HG03442 (cell line): ENCODE data around the gene ADGRB2.

Source experiments
- ATAC-seq: cut with Tn5 transposase; IDR thresholded peaks from one replicate; pipeline ENCODE4 v1.9.1; 2021; ENCODE audit warnings: mild to moderate bottlenecking, moderate library complexity; ENCODE audit not compliant: unreplicated experiment

ADGRB2 gene

GRCh38 chr1:31782421-31783410, 18.6 kb upstream of the ADGRB2 start:
- ATAC-seq: no peak

DNA sequence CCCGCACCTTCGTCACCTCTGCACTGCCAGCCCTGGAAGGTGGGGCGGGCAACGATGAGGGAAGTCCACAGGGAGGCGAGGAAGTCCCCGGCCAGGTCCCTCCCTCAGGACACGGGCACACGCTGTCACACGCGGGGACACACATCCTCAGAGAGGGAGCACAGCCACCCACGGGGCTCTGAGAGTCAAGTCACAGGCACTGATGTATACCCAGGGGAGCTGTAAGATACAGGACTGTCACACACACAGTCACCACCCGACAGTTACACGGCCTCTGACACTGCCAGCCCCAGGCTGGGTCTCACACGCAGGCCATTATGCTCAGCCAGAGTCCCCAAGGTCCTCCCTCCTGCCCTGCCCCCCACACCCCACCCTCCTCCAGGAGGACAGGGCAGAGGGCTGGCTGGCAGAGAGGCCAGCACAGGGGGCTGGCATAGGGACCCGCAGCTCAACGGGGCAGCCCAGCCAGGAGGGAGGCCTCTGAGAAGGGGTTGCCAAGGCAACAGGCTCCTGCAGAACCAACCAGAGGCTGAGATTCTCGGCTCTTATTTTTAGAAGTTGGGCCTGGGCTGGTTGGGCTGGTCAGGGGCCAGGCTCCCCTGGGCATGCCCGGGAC, 17.7 kb upstream of the ADGRB2 start:
- ATAC-seq: no peak

DNA sequence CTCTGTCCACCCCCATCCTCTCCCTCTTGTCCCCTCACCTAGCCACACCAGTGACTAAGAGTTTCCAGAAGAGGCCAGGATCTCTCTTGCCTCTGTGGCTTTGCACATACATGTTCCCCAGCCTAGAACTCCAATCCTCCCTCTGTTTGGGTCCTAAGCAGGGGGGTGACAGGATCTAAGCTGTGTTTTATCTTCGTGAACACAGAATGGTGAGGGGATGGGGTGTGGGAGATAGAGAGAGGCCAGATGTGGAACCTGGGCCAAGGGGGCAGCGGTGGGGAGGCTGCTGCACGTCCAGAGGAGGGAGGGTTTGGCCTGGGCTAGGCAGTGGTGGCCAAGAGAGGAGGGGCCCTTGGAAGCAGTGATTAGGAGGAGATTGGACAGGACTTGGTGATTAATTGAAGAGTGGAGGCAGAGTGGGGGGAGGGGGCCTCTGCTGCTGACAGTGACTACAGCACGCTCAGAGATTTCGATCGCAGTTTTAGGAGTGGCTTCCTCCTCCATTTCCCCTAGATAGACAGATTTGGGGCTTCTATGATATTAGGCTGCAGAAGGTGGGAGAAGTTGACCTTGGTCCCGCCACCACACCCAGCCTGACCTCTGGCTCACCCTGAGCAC, 17.1 kb upstream of the ADGRB2 start:
- no peak for ATAC-seq

DNA sequence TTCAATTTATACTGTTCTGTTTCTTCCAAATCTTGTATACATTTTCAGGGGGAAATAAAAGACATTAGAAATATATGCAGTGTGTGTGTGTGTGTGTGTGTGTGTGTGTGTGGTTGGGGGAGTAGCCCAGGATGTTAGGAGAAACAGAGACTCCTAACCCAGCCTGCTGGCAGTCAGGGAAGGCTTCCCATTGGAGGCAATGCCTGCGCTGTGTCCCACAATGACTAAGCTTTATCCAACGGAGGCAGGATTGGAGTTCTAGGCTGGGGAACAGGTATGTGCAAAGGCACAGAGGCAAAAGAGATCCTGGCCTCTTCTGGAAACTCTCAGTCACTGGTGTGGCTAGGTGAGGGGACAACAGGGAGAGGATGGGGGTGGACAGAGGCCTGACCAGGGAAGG, 16.5 kb upstream of the ADGRB2 start:
- ATAC-seq: no peak

DNA sequence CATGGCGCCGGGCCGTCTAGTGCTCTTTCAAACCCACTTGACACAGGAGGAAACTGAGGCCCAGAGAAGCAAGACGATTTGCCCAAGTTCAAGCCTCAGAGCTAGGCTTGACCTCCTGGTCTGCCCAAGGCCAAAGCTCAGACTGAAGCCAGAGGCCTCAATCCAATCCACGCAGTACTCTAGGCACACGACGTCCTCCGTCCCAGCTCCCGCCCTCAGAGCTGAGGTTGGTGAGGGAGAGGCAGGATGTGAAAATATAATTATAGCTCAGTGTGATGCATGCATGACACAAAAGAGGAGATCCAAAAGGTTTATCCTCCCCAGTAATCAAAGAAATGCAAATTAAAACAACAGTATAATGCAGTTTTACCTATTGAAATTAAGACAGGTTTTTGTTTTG, 15.5 kb upstream of the ADGRB2 start:
- no peak for ATAC-seq

- ATAC-seq: no peak
Measured at GRCh38 chr1:31778763-31779488, 14.8 kb upstream of the ADGRB2 start.

- no peak for ATAC-seq
Measured at GRCh38 chr1:31776516-31776915, 12.4 kb upstream of the ADGRB2 start.

GRCh38 chr1:31776032-31776431, 11.9 kb upstream of the ADGRB2 start:
- no peak for ATAC-seq

GRCh38 chr1:31775210-31775999, 11.3 kb upstream of the ADGRB2 start:
- ATAC-seq: no peak

DNA sequence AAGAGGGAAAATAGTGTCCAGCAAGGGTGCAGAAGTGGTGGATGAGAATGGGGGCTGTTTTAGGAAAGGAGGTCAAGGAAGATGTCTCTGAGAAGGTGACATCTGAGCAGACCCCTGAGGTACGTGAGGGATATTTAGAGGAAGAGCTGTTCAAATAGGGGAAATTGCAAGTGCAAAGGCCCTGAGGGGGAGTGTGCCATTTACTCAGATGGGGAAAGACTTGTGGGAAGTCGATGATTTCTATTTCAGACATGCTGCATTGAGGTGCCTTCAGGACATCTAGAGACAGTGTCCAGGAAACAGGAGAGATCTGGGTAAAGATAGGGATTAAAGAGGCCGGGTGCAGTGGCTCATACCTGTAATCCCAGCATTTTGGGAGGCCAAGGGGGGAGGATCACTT, 10.4 kb upstream of the ADGRB2 start:
- ATAC-seq: no peak

- ATAC-seq: no peak
Measured at GRCh38 chr1:31773861-31774260, 9.7 kb upstream of the ADGRB2 start.

DNA sequence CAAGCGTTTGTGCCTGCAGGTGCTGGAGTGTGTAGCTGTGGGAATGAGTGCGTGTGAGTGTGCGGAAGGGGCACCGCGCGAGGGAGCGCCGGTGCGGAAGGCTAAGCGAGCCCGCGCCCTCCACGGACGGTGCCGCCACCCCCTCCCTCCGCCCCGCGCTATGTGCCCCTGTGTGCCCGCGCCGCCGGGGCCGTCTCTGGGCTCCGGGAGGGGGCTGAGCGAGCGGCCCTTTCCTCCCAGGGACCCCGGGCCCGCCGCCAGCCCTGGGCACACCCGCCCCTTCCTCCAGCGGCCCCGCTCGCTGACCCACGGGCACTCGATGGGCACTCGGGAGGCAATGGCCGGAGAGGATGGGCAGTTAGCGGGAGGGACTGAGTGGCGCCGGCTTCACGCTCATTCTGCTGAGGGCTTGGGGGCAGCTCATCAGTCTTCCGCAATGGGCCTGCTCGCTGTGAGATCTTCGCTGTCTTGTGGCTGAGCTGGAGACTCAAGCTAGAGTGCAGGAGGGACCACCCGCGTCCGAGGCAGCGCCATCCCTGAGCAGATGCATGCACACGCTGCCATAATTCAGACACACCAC, 8.6 kb upstream of the ADGRB2 start:
- ATAC-seq: no peak

GRCh38 chr1:31771891-31772668, 7.9 kb upstream of the ADGRB2 start:
- no peak for ATAC-seq

DNA sequence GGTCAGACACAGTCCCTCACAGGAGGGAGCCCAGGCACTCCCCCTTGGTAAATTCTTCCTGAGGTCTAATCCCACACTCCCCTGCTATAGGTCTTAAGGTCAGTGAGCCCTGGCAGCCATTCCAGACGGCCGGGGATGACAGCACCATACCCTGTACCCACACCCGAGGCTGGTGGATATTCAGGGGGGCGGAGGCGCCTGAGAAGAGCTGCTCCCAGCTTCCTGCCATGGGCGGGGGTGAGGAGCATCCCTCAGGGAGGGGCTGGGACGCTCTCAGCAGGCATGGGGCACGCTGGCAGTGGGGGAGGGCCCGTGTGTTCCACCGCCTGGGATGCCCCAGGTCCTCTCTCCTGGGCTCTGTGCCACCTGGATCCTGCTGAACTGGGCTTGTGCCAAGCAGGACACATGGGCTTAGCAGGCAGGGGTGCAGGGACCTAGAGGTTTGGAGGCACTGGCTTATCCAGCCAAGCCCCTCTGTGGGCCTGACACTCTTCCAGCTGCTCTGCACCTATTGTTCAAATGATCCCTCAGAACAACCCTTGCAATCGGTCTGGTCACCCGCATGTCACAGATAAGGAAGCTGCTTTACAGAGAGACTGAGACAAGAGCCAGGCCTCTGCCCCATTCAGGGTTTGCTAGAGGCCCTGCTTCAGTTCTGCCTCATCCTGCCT, 5.7 kb upstream of the ADGRB2 start:
- no peak for ATAC-seq

DNA sequence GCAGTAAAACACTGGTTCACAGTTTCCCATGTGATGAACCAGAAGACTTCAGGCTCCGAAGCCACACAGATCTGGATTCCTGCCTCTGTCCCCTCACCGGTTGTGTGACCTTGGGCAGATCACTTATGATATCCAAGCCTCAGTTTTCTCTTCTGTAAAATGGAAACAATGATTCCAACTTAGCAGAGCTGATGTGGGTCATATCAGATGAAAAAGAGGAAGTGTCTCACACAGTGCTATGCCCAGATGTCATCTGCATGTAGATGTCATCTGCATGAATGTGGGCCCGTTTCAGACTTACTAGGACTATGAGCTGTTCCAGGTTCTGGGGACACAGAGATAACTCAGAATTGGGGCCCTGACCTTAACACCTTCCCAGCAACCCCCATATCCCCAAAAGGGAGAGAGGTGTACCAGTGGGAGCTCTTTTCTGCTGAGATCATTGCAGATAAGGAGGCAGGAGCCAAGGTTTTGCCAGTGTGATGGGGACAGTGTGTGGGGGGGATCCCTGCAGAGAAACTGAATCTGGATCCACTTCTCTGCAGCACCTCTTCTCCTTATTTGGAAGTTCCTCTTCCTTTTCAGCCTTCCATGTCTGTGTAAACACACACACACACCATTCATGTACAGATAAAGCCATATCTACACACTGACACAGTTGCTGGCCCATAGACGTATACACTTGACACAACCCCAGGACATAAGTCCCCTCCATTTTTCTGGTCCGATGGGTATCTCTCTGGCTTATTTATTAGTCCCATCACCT, 5.0 kb upstream of the ADGRB2 start:
- ATAC-seq: no peak

GRCh38 chr1:31768407-31768907, 4.3 kb upstream of the ADGRB2 start:
- ATAC-seq: no peak

- ATAC-seq: no peak
Measured at GRCh38 chr1:31767225-31767624, 3.1 kb upstream of the ADGRB2 start.

DNA sequence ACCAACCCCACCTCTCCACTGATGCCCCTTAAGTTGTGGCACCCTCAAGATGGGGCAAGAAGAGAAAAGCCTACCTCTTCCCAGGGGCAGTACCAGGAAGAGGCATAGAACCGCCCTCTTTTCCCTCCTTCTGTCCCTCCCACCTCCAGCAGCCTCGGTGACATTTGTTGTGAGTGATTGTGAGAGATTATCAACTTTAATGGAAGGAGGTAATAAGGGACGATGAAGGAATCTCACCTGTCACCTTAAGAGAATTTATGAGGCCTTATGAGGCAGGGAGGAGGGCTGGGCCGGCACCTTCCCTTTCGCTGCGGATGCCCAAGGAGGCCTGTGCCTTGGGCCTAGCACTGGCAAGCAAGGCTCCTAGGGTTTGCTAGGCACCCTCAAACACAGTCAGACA, 1.4 kb upstream of the ADGRB2 start:
- ATAC-seq: no peak
